CD14-positive monocyte (primary cell): ENCODE measurements around the gene RAP2A. TPM values are rescaled to one million over a fixed set of nuclear protein-coding genes. Genes with fewer than 3 reads are reported as not detected.

Experiments
- DNase-seq, 3 donors: peaks; one replicate each; pipeline ENCODE4 v3.0.0-alpha.2; 2011 to 2022
- H2AFZ ChIP-seq: 2 replicates; pipeline ENCODE4 v1.6.0; 2012; ENCODE audit warnings: mild to moderate bottlenecking, low read depth, low read length, inconsistent platforms; ENCODE audit not compliant: insufficient read depth, poor library complexity, severe bottlenecking
- H3K27ac ChIP-seq, 2 donors: 1 replicate in 1 of 2; 2 replicates in 1 of 2; pipeline ENCODE4 v1.5.1; 2012 to 2013; ENCODE audit warnings: low read length in 2 of 2, control low read depth in 1 of 2, inconsistent platforms in 1 of 2, low read depth in 1 of 2, mild to moderate bottlenecking in 1 of 2
- H3K27me3 ChIP-seq, 2 donors: one replicate each; pipeline versions ENCODE4 v1.6.0 to v1.6.1; 2011 to 2013; ENCODE audit warnings: low read length in 2 of 2; ENCODE audit not compliant: control insufficient read depth in 2 of 2, insufficient read depth in 2 of 2
- H3K36me3 ChIP-seq, 2 donors: replicated peaks in 1 of 2; 1 replicate in 1 of 2; 2 replicates in 1 of 2; pipeline versions ENCODE4 v1.5.1 to v1.6.1; 2012 to 2013; ENCODE audit warnings: low read length in 2 of 2, control low read depth in 1 of 2, inconsistent platforms in 1 of 2, mild to moderate bottlenecking in 1 of 2; ENCODE audit not compliant: insufficient read depth in 2 of 2, control insufficient read depth in 1 of 2
- H3K4me1 ChIP-seq, 2 donors: 1 replicate in 1 of 2; 2 replicates in 1 of 2; pipeline versions ENCODE4 v1.5.1 to v1.6.1; 2012 to 2013; ENCODE audit warnings: low read length in 2 of 2, control low read depth in 1 of 2, inconsistent platforms in 1 of 2, mild to moderate bottlenecking in 1 of 2, moderate library complexity in 1 of 2; ENCODE audit not compliant: insufficient read depth in 2 of 2, control insufficient read depth in 1 of 2
- H3K4me2 ChIP-seq: replicated peaks from 2 replicates; pipeline ENCODE3; 2012; ENCODE audit warnings: low read length, moderate library complexity, mild to moderate bottlenecking; ENCODE audit not compliant: poor library complexity, severe bottlenecking; ENCODE audit errors: extremely low read depth
- H3K4me3 ChIP-seq, 3 experiments: fragments of 200-600 bp in 1 of 3; sonication (generic) in 1 of 3; replicated peaks in 1 of 3; 1 replicate in 2 of 3; 2 replicates in 1 of 3; pipeline ENCODE4 v1.5.1; 2011 to 2013; ENCODE audit warnings: low read length in 3 of 3, mild to moderate bottlenecking in 3 of 3, control low read depth in 2 of 3, low read depth in 2 of 3, inconsistent platforms in 1 of 3, moderate library complexity in 1 of 3
- H3K79me2 ChIP-seq: 2 replicates; pipeline ENCODE4 v1.6.0; 2012; ENCODE audit warnings: mild to moderate bottlenecking, control low read depth, inconsistent platforms, low read length, moderate library complexity; ENCODE audit not compliant: insufficient read depth
- H3K9ac ChIP-seq: 2 replicates; pipeline ENCODE4 v1.6.0; 2017; ENCODE audit warnings: low read length, mild to moderate bottlenecking; ENCODE audit not compliant: insufficient read depth, poor library complexity, severe bottlenecking
- H3K9me3 ChIP-seq, 2 donors: replicated peaks in 1 of 2; 1 replicate in 1 of 2; 2 replicates in 1 of 2; pipeline versions ENCODE4 v1.5.1 to v1.6.1; 2012 to 2013; ENCODE audit warnings: low read length in 2 of 2, control low read depth in 1 of 2; ENCODE audit not compliant: control insufficient read depth in 1 of 2, insufficient read depth in 1 of 2
- H4K20me1 ChIP-seq: 2 replicates; pipeline ENCODE4 v1.6.0; 2012; ENCODE audit warnings: mild to moderate bottlenecking, low read length, control low read depth, moderate library complexity; ENCODE audit not compliant: insufficient read depth
- H3K27ac Mint-ChIP-seq, 7 donors: one replicate each; pipeline ENCODE4 v1.8.0; 2020; ENCODE audit warnings: mild to moderate bottlenecking in 7 of 7, mixed read lengths in 7 of 7, moderate library complexity in 6 of 7, inconsistent platforms in 2 of 7
- H3K27me3 Mint-ChIP-seq, 3 donors: one replicate each; pipeline ENCODE4 v1.8.0; 2021 to 2022; ENCODE audit warnings: low read depth in 3 of 3, mild to moderate bottlenecking in 3 of 3, mixed read lengths in 3 of 3, moderate library complexity in 3 of 3, inconsistent platforms in 1 of 3
- H3K36me3 Mint-ChIP-seq, 2 donors: one replicate each; pipeline ENCODE4 v1.8.0; 2020; ENCODE audit warnings: mixed read lengths in 2 of 2, inconsistent platforms in 1 of 2, mild to moderate bottlenecking in 1 of 2
- H3K4me1 Mint-ChIP-seq: one replicate; pipeline ENCODE4 v1.8.0; 2020; ENCODE audit warnings: mild to moderate bottlenecking, mixed read lengths
- H3K4me3 Mint-ChIP-seq, 2 donors: one replicate each; pipeline ENCODE4 v1.8.0; 2020; ENCODE audit warnings: mild to moderate bottlenecking in 2 of 2, mixed read lengths in 2 of 2, moderate library complexity in 1 of 2
- H3K9me3 Mint-ChIP-seq, 7 donors: one replicate each; pipeline ENCODE4 v1.8.0; 2020 to 2022; ENCODE audit warnings: mixed read lengths in 7 of 7, mild to moderate bottlenecking in 6 of 7, moderate library complexity in 6 of 7, inconsistent platforms in 2 of 7
- CTCF ChIP-seq: fragments of 200-600 bp; IDR thresholded peaks from one replicate; pipeline ENCODE4 v1.8.0; 2022; ENCODE audit warnings: antibody characterized with exemption, mild to moderate bottlenecking
- WGBS: methylation state at CpG from one replicate; pipeline ENCODE4 v1.1.5; 2013; ENCODE audit warnings: missing lambda C conversion rate; ENCODE audit not compliant: insufficient coverage; 5-methylcytosine and 5-hydroxymethylcytosine counted together
- intact Hi-C, 2 donors: fragments of 100-400 bp; cut with micrococcal nuclease; formaldehyde crosslinking; loops; one replicate each; pipeline versions ENCODE4 v1.15.0 to v1.15.1; 2023
- polyA plus RNA-seq, 3 donors: library from polyadenylated mRNA; depleted of rRNA in 1 of 3; unstranded in 2 of 3; stranded (reverse) in 1 of 3; fragments of 300-500 nt in 2 of 3; fragments of >200 nt in 1 of 3; fragmentation: Illumina TruSeq in 2 of 3; gene quantifications; 1 replicate in 2 of 3; 2 replicates in 1 of 3; pipeline ENCODE4 v1.2.3, GENCODE V29; 2012 to 2021

RAP2A gene
- polyA plus RNA-seq, 3 donors = 2.3 to 5.3 (median 4.5) TPM

DNA sequence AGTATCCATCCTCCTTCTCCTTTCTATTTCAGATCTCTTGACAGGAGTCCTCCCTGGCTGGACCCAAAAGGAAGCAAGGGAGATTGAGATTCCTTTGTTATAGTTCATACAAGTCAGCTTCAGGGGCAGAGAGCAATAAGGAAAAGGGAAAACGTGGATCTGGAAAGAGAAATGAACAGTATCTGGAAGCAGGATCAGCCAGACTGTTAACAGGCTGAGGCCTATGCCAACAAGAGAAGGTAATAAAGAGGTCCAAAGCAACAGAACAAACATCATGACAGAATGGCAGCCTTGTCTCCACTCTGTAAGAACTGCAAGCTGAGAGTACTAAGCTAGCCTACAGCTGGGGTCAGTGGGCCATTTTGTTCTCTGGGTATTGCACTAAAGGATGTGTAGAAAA is 64.5 kb downstream of the RAP2A start:
- intact Hi-C loops = no loop called here
- TF ChIP-seq CTCF = no peak
- H3K4me3 Mint-ChIP-seq = no peak overlapping the region
- no CpG with 5 or more reads among the region's 1 CpG for WGBS
- H3K27me3 ChIP-seq = no peaks in the 10 kb centered on the region
- peaks cover 0 to 2% (median 1%) of the 10 kb centered on the region in 3 donors for H3K27me3 Mint-ChIP-seq
- no peak overlapping the region for H3K27ac ChIP-seq
- no peaks in the 10 kb centered on the region for H3K79me2 ChIP-seq
- H4K20me1 ChIP-seq = no peaks in the 10 kb centered on the region
- DNase-seq = no peak
- H3K9me3 Mint-ChIP-seq = peaks cover 0 to 7% (median 0%) of the 10 kb centered on the region in 7 donors
- no peak overlapping the region for H3K9ac ChIP-seq
- H2AFZ ChIP-seq = no peak overlapping the region
- H3K4me3 ChIP-seq = no peak overlapping the region
- no peak overlapping the region for H3K4me2 ChIP-seq
- no peaks in the 10 kb centered on the region for H3K9me3 ChIP-seq
- H3K27ac Mint-ChIP-seq = no peak overlapping the region
- no peaks in the 10 kb centered on the region for H3K4me1 ChIP-seq
- H3K36me3 ChIP-seq = no peaks in the 10 kb centered on the region
- H3K4me1 Mint-ChIP-seq = peaks cover 2% of the 10 kb centered on the region
- no peaks in the 10 kb centered on the region for H3K36me3 Mint-ChIP-seq

DNA sequence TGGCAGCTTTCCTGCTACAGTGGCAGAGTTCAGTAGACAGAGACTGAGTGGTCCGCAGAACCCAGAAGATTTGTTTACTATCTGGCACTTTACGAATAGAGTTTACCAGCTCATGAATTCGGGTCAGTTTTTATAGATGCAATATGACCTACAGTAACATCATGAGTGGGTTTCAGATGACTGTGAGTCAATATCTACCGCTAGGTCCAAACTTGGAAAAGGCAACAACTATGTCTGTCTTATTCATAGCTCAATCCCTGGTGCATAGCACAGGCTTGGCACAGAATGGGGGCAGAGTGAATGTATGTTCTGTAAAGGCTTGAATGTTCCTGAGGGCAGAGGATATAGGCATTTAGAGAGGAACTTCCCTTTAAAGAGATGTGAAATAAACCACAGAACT is 65.2 kb downstream of the RAP2A start:
- Histone ChIP-seq H3K36me3 (no peaks in the 10 kb centered on the region), H3K79me2 (no peaks in the 10 kb centered on the region), H3K9ac (no peak overlapping the region), H4K20me1 (no peaks in the 10 kb centered on the region), H3K27me3 (no peaks in the 10 kb centered on the region), H3K4me1 (no peaks in the 10 kb centered on the region), H3K9me3 (no peaks in the 10 kb centered on the region), H3K4me3 (no peak overlapping the region), H3K4me2 (no peak overlapping the region), H3K27ac (no peak overlapping the region), H2AFZ (no peak overlapping the region)
- intact Hi-C loops = no loop called here
- Mint-ChIP-seq H3K4me3 (no peak overlapping the region), H3K36me3 (no peaks in the 10 kb centered on the region), H3K27ac (no peak overlapping the region), H3K27me3 (peaks cover 0 to 2% (median 1%) of the 10 kb centered on the region in 3 donors), H3K4me1 (peaks cover 2% of the 10 kb centered on the region), H3K9me3 (peaks cover 0 to 6% (median 0%) of the 10 kb centered on the region in 7 donors)
- 93% methylated on average over 2 of the region's 4 CpGs for WGBS
- no peak for TF ChIP-seq CTCF
- DNase-seq = no peak
